ENCODE results near the gene RPA3.
"Not testable (repeated sequence)": the region's sequence is repeated elsewhere in the genome, so short reads cannot be mapped to it uniquely, and the experiment has no call there.

Gene RPA3

GRCh38 chr7:7694542-7694941, 23.9 kb downstream of the RPA3 start:
- no peak for DNase-seq (ENCODE audit: low read depth)

- no peak for DNase-seq (ENCODE audit: low read depth)
Observed at GRCh38 chr7:7693881-7694280, 24.5 kb downstream of the RPA3 start.

- DNase-seq (ENCODE audit: low read depth), result no peak
Observed at GRCh38 chr7:7688956-7689355, 29.5 kb downstream of the RPA3 start.

GRCh38 chr7:7688310-7688709, 30.1 kb downstream of the RPA3 start:
- DNase-seq (ENCODE audit: low read depth), result no peak

- DNase-seq (ENCODE audit: low read depth), result no peak
Observed at GRCh38 chr7:7687800-7688199, 30.6 kb downstream of the RPA3 start.

GRCh38 chr7:7686811-7687508, 31.4 kb downstream of the RPA3 start:
- DNase-seq (ENCODE audit: low read depth), result no peak

GRCh38 chr7:7682861-7683260, 35.5 kb downstream of the RPA3 start:
- no peak for DNase-seq (ENCODE audit: low read depth)

- no peak for DNase-seq (ENCODE audit: low read depth)
Observed at GRCh38 chr7:7681936-7682329, 36.5 kb downstream of the RPA3 start.

GRCh38 chr7:7681191-7681935, 37.0 kb downstream of the RPA3 start:
- DNase-seq (ENCODE audit: low read depth), result no peak

GRCh38 chr7:7679640-7680039, 38.8 kb downstream of the RPA3 start:
- DNase-seq (ENCODE audit: low read depth), result not testable (repeated sequence)

GRCh38 chr7:7675686-7676085, 42.7 kb downstream of the RPA3 start:
- no peak for DNase-seq (ENCODE audit: low read depth)

GRCh38 chr7:7673240-7673550, 45.2 kb downstream of the RPA3 start:
- DNase-seq (ENCODE audit: low read depth), result no peak

GRCh38 chr7:7672545-7673239, 45.7 kb downstream of the RPA3 start:
- no peak for DNase-seq (ENCODE audit: low read depth)

- DNase-seq (ENCODE audit: low read depth), result no peak
Observed at GRCh38 chr7:7671361-7671760, 47.0 kb downstream of the RPA3 start.

GRCh38 chr7:7670490-7670889, 47.9 kb downstream of the RPA3 start:
- DNase-seq (ENCODE audit: low read depth), result no peak

- no peak for DNase-seq (ENCODE audit: low read depth)
Observed at GRCh38 chr7:7668706-7669105, 49.7 kb downstream of the RPA3 start.

- DNase-seq (ENCODE audit: low read depth), result no peak
Observed at GRCh38 chr7:7667187-7667586, 51.2 kb downstream of the RPA3 start.

- DNase-seq (ENCODE audit: low read depth), result no peak
Observed at GRCh38 chr7:7665031-7665430, 53.4 kb downstream of the RPA3 start.

GRCh38 chr7:7664291-7664690, 54.1 kb downstream of the RPA3 start:
- DNase-seq (ENCODE audit: low read depth), result no peak

GRCh38 chr7:7662527-7662926, 55.9 kb downstream of the RPA3 start:
- no peak for DNase-seq (ENCODE audit: low read depth)

- DNase-seq (ENCODE audit: low read depth), result not testable (repeated sequence)
Observed at GRCh38 chr7:7656459-7656858, 61.9 kb downstream of the RPA3 start.

- no peak for DNase-seq (ENCODE audit: low read depth)
Observed at GRCh38 chr7:7654964-7655715, 63.3 kb downstream of the RPA3 start.
